NK-92 treated with Interleukin-12 subunit alpha and Interleukin-12 subunit beta, amount 100 ng/mL, for 24 hours (cell line): ENCODE measurements around the gene RAN.
"Not testable (repeated sequence)": the region's sequence is repeated elsewhere in the genome, so short reads cannot be mapped to it uniquely, and the experiment has no call there.

Source experiments
- DNase-seq: peaks from one replicate; lab custom pipeline; 2025; lab: John Stamatoyannopoulos, UW

The RAN gene

GRCh38 chr12:130878193-130879185, 6.6 kb downstream of the RAN start:
- no peak for DNase-seq

GRCh38 chr12:130879212-130879686, 7.4 kb downstream of the RAN start:
- no peak for DNase-seq

GRCh38 chr12:130879781-130880389, 8.0 kb downstream of the RAN start:
- no peak for DNase-seq

DNA sequence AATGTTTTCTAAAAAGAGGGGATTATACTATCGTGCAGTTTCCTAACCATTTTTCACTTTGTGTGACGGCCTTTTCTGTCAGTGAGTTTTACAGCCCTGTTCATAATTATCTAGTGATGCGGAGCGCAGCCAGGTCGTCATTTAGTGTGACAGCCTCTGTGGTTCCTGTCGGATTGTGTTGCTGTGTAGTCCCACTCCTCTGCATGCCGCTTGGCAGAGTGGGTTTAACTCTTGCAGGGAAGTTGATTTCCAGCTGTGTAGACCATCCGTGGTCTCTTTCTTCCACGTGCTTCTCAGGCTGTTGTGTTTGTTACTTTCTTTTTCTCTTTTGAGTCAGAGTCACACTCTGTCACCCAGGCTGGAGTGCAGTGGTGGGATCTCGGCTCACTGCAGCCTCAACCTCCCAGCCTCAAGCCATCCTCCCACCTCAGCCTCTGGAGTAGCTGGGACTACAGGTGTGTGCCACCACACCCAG, 8.6 kb downstream of the RAN start:
- DNase-seq, result no peak

DNA sequence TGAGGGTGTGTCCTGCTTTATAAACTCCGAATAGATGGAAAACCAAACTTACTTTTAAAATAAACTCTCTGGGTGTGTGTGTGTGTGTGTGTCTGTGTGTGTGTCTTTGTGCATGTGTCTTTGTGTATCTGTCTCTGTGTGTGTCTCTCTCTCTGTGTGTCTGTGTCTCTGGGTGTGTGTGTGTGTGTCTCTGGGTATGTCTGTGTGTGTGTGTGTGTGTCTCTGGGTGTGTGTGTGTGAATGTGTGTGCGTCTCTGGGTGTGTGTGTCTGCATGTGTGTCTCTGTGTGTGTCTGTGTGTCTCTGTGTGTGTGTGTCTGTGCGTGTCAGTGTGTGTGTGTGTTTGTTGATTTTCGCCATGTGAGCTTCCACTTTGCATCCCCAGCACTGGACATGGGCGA, 9.2 kb downstream of the RAN start:
- no peak for DNase-seq

DNA sequence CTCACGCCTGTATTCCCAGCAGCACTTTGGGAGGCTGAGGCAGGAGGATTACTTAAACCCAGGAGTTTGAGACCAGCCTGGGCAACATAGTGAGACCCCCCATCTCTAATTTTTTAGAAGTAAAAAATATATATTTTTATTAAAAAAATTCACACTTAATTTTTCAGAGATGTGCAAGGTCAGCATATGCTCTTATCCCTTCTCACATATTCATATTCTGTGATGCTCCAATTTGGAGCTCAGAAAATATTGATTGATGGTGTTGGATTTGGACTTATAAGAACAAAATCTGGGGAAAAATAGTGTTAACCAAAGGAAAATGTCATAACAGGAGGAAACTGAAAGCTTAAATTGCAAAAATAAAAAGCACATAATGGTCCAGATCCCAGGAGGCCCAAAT, 9.7 kb downstream of the RAN start:
- DNase-seq, result no peak

- not testable (repeated sequence) for DNase-seq
These were observed 15.3 kb downstream of the RAN start for GRCh38 chr12:130887190-130887589.

- DNase-seq, result no peak
These were observed 32.2 kb downstream of the RAN start for GRCh38 chr12:130904064-130904463.

- DNase-seq, result not testable (repeated sequence)
These were observed 33.1 kb downstream of the RAN start for GRCh38 chr12:130904936-130905455.

DNA sequence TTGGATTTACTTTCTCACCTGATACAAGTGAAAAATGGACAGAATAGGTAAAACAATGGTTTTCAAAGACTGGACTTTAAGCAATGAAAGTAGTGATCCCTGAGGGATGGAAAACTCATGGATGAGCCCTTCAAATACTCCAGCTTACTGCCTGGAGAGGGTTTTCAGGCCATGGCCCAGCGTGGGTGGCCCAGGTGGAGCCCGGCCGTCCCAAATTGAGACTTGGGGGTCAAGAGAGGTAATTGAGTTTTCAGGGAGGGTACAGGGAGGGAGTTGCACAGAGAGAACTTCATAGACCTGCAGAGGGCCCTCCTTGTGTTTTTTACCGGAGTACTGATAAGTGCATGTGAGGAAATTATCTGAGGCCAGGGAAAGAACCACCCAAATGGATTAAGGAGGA, 37.2 kb downstream of the RAN start:
- no peak for DNase-seq

DNA sequence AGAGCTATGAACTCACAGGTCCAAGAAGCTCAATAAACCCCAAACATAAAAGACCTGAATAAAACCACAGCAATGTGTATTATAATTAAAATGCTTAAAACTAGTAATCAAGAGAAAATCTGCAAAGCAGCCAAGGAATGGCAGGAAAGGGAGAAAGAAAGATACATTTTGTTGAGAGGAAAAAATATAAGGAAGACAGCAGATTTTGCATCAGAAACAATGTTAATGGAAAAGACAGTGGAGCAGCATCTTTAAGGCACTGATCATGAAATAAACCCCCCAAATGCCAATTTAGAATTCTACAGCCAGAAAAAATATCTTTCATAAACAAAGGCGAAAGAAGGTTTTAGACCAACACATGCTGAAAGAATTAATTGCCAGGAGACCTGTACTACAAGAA, 39.3 kb downstream of the RAN start:
- no peak for DNase-seq

GRCh38 chr12:130911933-130912332, 40.1 kb downstream of the RAN start:
- DNase-seq, result no peak

DNA sequence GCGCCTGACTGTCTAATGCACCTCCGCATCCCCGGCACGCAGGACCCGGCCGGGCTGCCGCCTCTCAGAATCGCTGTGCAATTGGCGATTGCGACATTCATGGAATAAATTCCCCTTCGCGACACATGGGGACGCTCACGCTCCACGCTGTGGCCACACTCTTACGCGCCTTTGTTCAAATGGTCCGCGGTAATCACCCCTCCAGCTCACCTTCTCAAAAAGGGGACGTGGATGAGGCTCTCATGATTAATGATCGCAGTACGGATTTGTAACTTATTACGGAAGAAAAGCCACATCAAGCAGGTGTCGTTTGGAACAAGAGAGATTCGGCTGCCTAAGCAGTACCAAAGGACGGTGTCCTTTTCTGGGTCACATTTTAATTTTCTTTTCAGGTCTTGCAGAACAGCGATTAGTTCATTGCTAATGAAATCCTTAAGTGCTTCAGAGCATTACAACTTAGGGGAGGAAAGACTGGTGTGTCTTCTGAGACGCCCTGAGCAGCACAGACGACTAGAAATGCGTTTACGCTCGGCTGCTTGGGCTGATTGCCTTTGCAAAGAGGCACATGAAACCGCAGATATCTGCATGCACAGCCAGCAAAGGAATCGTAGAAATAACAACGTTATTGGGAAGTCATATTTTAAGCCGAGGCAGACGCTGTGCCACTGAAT, 44.5 kb downstream of the RAN start:
- DNase-seq, result no peak

DNA sequence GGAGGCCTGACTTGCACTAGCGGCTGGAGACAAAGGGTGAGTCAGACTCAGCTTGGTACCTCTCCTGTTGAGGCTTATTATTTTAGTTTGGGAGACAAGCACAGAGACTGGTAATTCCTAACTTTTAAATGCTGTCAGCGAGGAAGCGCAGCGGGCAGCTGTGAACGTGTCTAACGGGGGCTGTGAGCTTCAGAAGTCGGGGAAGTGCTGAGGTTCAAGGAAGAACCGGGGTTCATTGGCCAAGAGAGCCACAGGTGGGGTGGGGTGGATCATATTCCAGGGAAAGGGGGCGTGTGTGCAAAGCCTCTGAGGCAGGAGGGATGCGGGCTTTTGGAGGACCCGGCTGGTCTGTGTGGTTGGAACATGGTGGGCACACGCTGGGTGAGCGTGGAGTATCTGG, 45.7 kb downstream of the RAN start:
- DNase-seq, result no peak

- no peak for DNase-seq
These were observed 47.2 kb downstream of the RAN start for GRCh38 chr12:130919086-130919485.

- DNase-seq, result no peak
These were observed 48.3 kb downstream of the RAN start for GRCh38 chr12:130920119-130920703.

- DNase-seq, result no peak
These were observed 49.0 kb downstream of the RAN start for GRCh38 chr12:130920723-130921381.

DNA sequence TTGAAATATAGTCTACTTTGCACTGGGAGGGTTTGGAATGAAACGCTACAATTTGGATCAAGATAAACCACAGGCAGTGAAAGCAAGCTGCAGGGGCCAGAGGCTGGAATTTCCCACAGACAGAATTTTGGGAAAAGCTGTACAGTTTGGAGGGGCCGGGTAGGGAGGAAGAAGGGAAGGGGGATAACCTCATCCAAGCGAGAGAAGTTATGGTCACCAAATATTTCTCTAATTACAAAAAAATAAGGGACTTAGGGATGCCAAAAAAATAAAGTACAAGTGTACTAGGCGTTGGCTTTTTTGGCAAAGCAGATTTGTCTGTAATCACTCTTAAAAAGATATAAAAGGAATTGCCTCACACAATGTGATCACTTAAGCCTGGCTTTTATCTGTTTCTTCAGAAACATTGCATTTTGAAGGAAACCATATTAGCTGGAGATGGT, 50.7 kb downstream of the RAN start:
- no peak for DNase-seq

DNA sequence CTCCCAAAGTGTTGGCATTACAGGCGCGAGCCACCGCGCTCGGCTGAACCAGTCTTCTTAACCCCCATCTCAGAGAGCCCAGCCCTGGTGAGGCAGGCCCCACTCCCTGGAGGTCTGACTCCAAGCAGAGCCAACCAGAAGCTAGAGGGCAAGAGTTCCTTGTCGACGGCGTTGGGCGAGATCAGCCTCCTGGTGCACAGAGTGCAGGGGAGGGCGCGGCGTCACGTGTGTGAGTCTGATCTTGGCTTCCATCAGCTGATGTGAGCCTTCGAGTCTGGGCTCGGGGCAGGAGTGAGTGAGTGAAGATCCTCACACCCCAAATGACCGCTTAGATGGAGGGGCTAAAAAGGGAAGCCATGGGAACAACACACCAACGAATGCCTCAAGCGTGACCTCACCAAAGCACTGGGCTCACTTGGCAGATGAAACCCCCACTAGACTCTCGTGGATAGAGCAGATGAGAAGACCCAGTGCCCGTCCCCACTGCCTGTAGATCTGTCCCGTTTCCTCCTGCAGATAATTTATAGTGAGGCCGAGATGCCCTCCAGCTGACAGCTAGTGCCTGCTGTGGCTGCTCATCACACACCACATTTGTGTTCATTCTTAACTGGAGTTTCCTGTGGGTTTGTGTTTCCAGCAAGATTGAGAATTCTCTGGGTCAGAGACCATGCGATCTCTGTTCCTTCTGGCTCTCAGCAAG, 53.2 kb downstream of the RAN start:
- DNase-seq, result no peak

DNA sequence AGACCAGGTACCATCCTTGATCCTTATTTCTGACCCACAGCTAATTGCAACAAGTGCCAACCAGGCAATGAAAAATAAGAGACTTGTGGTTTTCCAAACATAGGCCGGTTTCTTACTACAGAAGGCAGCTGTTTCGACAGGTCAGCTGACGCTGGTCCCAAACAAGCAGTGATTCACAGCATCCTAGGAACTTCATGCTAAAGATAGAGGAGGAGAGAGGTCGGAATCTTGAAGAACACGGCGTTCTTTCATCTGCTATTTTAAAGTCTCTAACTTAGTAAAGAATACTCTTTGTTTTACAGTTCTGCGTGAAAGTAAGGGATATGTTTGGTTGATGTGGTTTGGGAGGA, 53.8 kb downstream of the RAN start:
- DNase-seq, result no peak
